H1 (cell line): ENCODE data around the gene MS4A18. TPM values are rescaled to one million over a fixed set of nuclear protein-coding genes. Genes with fewer than 3 reads are reported as not detected.

Experiments
- CTCF ChIA-PET: fragments of 300-600 bp; sonication (Branson Sonifier 250); formaldehyde crosslinking; loops from one replicate; lab custom pipeline; 2021; ENCODE audit not compliant: partially characterized antibody; lab: Charles Lee
- POLR2A ChIA-PET: fragments of 300-600 bp; sonication (Branson Sonifier 250); formaldehyde crosslinking; loops from one replicate; lab custom pipeline; 2021; ENCODE audit warnings: inconsistent platforms; ENCODE audit not compliant: partially characterized antibody; lab: Charles Lee
- DNase-seq, 2 experiments: peaks; one replicate each; pipeline versions ENCODE4 v3.0.0 to v3.0.0-alpha.2; 2010 to 2022; ENCODE audit warnings: low spot score in 2 of 2, low read depth in 1 of 2, mixed read lengths in 1 of 2
- FAIRE-seq: peaks from 2 replicates; lab custom pipeline; 2011; peaks lifted over from hg19 to GRCh38; lab: Jason Lieb, UNC
- H2AFZ ChIP-seq: 2 replicates; pipeline ENCODE4 v1.8.1; 2012; ENCODE audit warnings: low read length, inconsistent platforms
- H2AK5ac ChIP-seq: 2 replicates; pipeline ENCODE4 v1.6.1; 2013; ENCODE audit warnings: low read depth, low read length
- H2BK120ac ChIP-seq: replicated peaks from 2 replicates; pipeline ENCODE3; 2013; ENCODE audit warnings: low read depth, low read length, inconsistent platforms
- H2BK12ac ChIP-seq: 2 replicates; pipeline ENCODE4 v1.6.1; 2013; ENCODE audit warnings: low read depth, low read length
- H2BK15ac ChIP-seq: 2 replicates; pipeline ENCODE4 v1.6.1; 2013; ENCODE audit warnings: low read length
- H2BK20ac ChIP-seq: 2 replicates; pipeline ENCODE4 v1.6.1; 2013; ENCODE audit warnings: low read length
- H2BK5ac ChIP-seq: 2 replicates; pipeline ENCODE4 v1.6.1; 2013; ENCODE audit warnings: low read depth, low read length
- H3K14ac ChIP-seq: 2 replicates; pipeline ENCODE4 v1.6.1; 2013; ENCODE audit warnings: inconsistent platforms; ENCODE audit not compliant: insufficient read length
- H3K18ac ChIP-seq: 2 replicates; pipeline ENCODE4 v1.6.1; 2013; ENCODE audit warnings: low read length; ENCODE audit errors: extremely low read depth
- H3K23ac ChIP-seq: 2 replicates; pipeline ENCODE4 v1.6.1; 2013; ENCODE audit warnings: inconsistent platforms; ENCODE audit not compliant: insufficient read length
- H3K23me2 ChIP-seq: 2 replicates; pipeline ENCODE4 v1.6.1; 2013; ENCODE audit warnings: low read depth, low read length
- H3K27ac ChIP-seq: 2 replicates; pipeline ENCODE4 v1.6.1; 2011; ENCODE audit warnings: low read depth, low read length, inconsistent platforms
- H3K27me3 ChIP-seq, 4 experiments: replicated peaks in 1 of 4; 1 replicate in 1 of 4; 2 replicates in 3 of 4; pipeline versions ENCODE4 v1.6.1 to v1.8.1; 2011 to 2013; ENCODE audit warnings: low read length in 3 of 4, mild to moderate bottlenecking in 3 of 4, inconsistent platforms in 2 of 4, mixed read lengths in 2 of 4, moderate library complexity in 1 of 4; ENCODE audit not compliant: control insufficient read depth in 3 of 4, insufficient read depth in 3 of 4; ENCODE audit errors: extremely low read depth in 1 of 4
- H3K36me3 ChIP-seq, 4 experiments: 2 replicates each; pipeline versions ENCODE4 v1.6.1 to v1.8.1; 2011 to 2013; ENCODE audit warnings: mild to moderate bottlenecking in 4 of 4, low read length in 3 of 4, moderate library complexity in 2 of 4, control low read depth in 1 of 4, inconsistent platforms in 1 of 4; ENCODE audit not compliant: insufficient read depth in 4 of 4, control insufficient read depth in 2 of 4
- H3K4ac ChIP-seq: replicated peaks from 2 replicates; pipeline ENCODE3; 2013; ENCODE audit warnings: low read length, low read depth, mixed read lengths, inconsistent platforms; ENCODE audit not compliant: insufficient read length
- H3K4me1 ChIP-seq, 4 experiments: replicated peaks in 1 of 4; 1 replicate in 1 of 4; 2 replicates in 3 of 4; pipeline versions ENCODE4 v1.6.1 to v1.8.1; 2011 to 2013; ENCODE audit warnings: low read length in 3 of 4, inconsistent platforms in 2 of 4, mixed read lengths in 1 of 4; ENCODE audit not compliant: insufficient read depth in 4 of 4, control insufficient read depth in 3 of 4
- H3K4me2 ChIP-seq, 2 experiments: 2 replicates each; pipeline versions ENCODE4 v1.6.1 to v1.8.1; 2011 to 2013; ENCODE audit warnings: low read depth in 2 of 2, low read length in 2 of 2, control low read depth in 1 of 2, inconsistent platforms in 1 of 2, mild to moderate bottlenecking in 1 of 2; ENCODE audit not compliant: insufficient read depth in 1 of 2
- H3K4me3 ChIP-seq, 4 experiments: fragments of 200-600, 300-600 bp in 1 of 4; sonication (generic), shearing (Covaris generic), sonication (Bioruptor Twin) in 1 of 4; 2 replicates each; pipeline versions ENCODE4 v1.5.1 to v1.8.1; 2011 to 2016; ENCODE audit warnings: low read length in 4 of 4, low read depth in 3 of 4, control low read depth in 2 of 4, inconsistent platforms in 2 of 4, mild to moderate bottlenecking in 2 of 4, mixed read lengths in 1 of 4, moderate library complexity in 1 of 4; ENCODE audit not compliant: insufficient read depth in 2 of 4; ENCODE audit errors: extremely low read depth in 1 of 4
- H3K56ac ChIP-seq: replicated peaks from 2 replicates; pipeline ENCODE3; 2013; ENCODE audit warnings: low read depth, mild to moderate bottlenecking, mixed read lengths, low read length, inconsistent platforms; ENCODE audit not compliant: insufficient read length
- H3K79me1 ChIP-seq: 2 replicates; pipeline ENCODE4 v1.6.1; 2013; ENCODE audit warnings: low read depth, low read length, control low read depth
- H3K79me2 ChIP-seq, 2 experiments: 2 replicates each; pipeline versions ENCODE4 v1.6.1 to v1.8.1; 2012 to 2013; ENCODE audit warnings: low read length in 2 of 2, mild to moderate bottlenecking in 2 of 2, inconsistent platforms in 1 of 2; ENCODE audit not compliant: insufficient read depth in 2 of 2, control insufficient read depth in 1 of 2
- H3K9ac ChIP-seq, 4 experiments: replicated peaks in 1 of 4; 1 replicate in 1 of 4; 2 replicates in 3 of 4; pipeline versions ENCODE4 v1.6.1 to v1.8.1; 2011 to 2013; ENCODE audit warnings: low read depth in 3 of 4, low read length in 3 of 4, control low read depth in 2 of 4, mild to moderate bottlenecking in 2 of 4, moderate library complexity in 2 of 4, inconsistent platforms in 1 of 4; ENCODE audit errors: extremely low read depth in 1 of 4
- H3K9me3 ChIP-seq, 2 experiments: 2 replicates each; pipeline versions ENCODE4 v1.6.1 to v1.8.1; 2012 to 2013; ENCODE audit warnings: mild to moderate bottlenecking in 2 of 2, moderate library complexity in 2 of 2, control low read depth in 1 of 2, inconsistent platforms in 1 of 2, low read depth in 1 of 2, low read length in 1 of 2, mixed read lengths in 1 of 2; ENCODE audit not compliant: insufficient read depth in 2 of 2
- H4K20me1 ChIP-seq, 2 experiments: replicated peaks in 1 of 2; 2 replicates each; pipeline versions ENCODE3 to v1.8.1; 2011 to 2013; ENCODE audit warnings: inconsistent platforms in 2 of 2, low read length in 2 of 2, mild to moderate bottlenecking in 1 of 2; ENCODE audit not compliant: insufficient read depth in 2 of 2, control insufficient read depth in 1 of 2
- H4K5ac ChIP-seq: 2 replicates; pipeline ENCODE4 v1.6.1; 2013; ENCODE audit warnings: low read length, low read depth, mixed read lengths, inconsistent platforms; ENCODE audit not compliant: insufficient read length
- H4K8ac ChIP-seq: 2 replicates; pipeline ENCODE4 v1.8.0; 2013; ENCODE audit warnings: mild to moderate bottlenecking, moderate library complexity, low read length, inconsistent platforms; ENCODE audit not compliant: insufficient read depth; ENCODE audit errors: extremely low read depth
- H4K91ac ChIP-seq: replicated peaks from 2 replicates; pipeline ENCODE3; 2013; ENCODE audit warnings: low read length, mixed read lengths, inconsistent platforms; ENCODE audit not compliant: insufficient read length
- ASH2L ChIP-seq: fragments of 200-600, 300-600 bp; sonication (generic); IDR thresholded peaks from one replicate; pipeline ENCODE4 v1.7.1; 2017; ENCODE audit warnings: low read length
- CREB1 ChIP-seq: IDR thresholded peaks from 2 replicates; pipeline ENCODE4 v1.6.1; 2012; ENCODE audit warnings: inconsistent platforms
- CTBP2 ChIP-seq: IDR thresholded peaks from 2 replicates; pipeline ENCODE4 v1.7.0; 2011; ENCODE audit warnings: borderline replicate concordance, mild to moderate bottlenecking, moderate library complexity, mixed read lengths, low read length; ENCODE audit not compliant: insufficient read depth, insufficient read length
- SIRT6 ChIP-seq: IDR thresholded peaks from one replicate; pipeline ENCODE4 v1.7.1; 2012; ENCODE audit warnings: low read length, inconsistent platforms
- SIX5 ChIP-seq: IDR thresholded peaks from 2 replicates; pipeline ENCODE4 v1.6.1; 2011; ENCODE audit warnings: mild to moderate bottlenecking, low read depth, low read length
- SP1 ChIP-seq: IDR thresholded peaks from 2 replicates; pipeline ENCODE4 v1.6.1; 2011; ENCODE audit warnings: low read depth, low read length
- WGBS, 2 experiments: shearing (Covaris generic) in 1 of 2; methylation state at CpG; one replicate each; pipeline versions ENCODE4 v1.1.6 to v1.1.7; 2013 to 2015; ENCODE audit warnings: low lambda C conversion rate in 2 of 2, mixed read lengths in 2 of 2, inconsistent platforms in 1 of 2, low coverage in 1 of 2, missing lambda C conversion rate in 1 of 2; ENCODE audit not compliant: insufficient replicate concordance in 2 of 2, insufficient coverage in 1 of 2, insufficient read length in 1 of 2; ENCODE audit errors: extremely low coverage in 1 of 2, missing lambda C conversion rate in 1 of 2; 5-methylcytosine and 5-hydroxymethylcytosine counted together
- polyA plus RNA-seq, 7 experiments: library from polyadenylated mRNA; depleted of rRNA in 3 of 7; stranded (reverse) in 5 of 7; unstranded in 2 of 7; fragments of >200 nt in 5 of 7; fragments of 200-250 nt in 2 of 7; gene quantifications; 1 replicate in 5 of 7; 2 replicates in 1 of 7; 4 replicates in 1 of 7; pipeline versions ENCODE4 v1.2.1 to v1.2.3, GENCODE V29; 2011 to 2013; ENCODE audit warnings: missing spikeins in 2 of 7, mixed read lengths in 2 of 7
- total RNA-seq: library from RNA; stranded (reverse); fragmentation: NEBNext Ultra II Directional; extraction: Animal tissue kit (Norgen Biotek cat#: 25700); gene quantifications from 2 replicates; pipeline ENCODE4 v1.2.1, GENCODE V29; 2021

The MS4A18 gene
- total and polyA plus RNA-seq, 2 of the 8 experiments (the other 6 are each of a cell fraction or from before 2014, with no cell fraction given) = not detected

DNA sequence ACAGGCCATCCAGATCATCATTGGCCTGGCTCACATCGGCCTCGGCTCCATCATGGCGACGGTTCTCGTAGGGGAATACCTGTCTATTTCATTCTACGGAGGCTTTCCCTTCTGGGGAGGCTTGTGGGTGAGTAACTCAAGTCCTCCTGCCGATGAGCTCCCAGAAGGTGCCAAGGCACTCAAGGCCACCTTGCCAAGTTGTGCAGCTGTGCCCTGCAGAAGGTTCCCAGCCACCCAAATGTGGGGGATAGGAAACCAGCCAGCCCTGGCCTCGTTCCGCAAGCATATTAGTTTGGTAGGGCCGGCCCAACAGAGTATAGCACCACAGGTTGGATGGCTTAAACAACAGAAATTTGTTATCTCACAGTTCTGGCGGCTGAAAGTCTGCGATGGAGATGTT is 21.1 kb upstream of the MS4A18 start:
- H3K9me3 ChIP-seq = no peaks in the 10 kb centered on the region
- H3K27ac ChIP-seq = no peak overlapping the region
- H4K91ac ChIP-seq = no peak overlapping the region
- H2BK120ac ChIP-seq = no peak overlapping the region
- DNase-seq = no peak
- no peak overlapping the region for H3K56ac ChIP-seq
- H3K4me3 ChIP-seq = no peak overlapping the region
- H2BK20ac ChIP-seq = no peak overlapping the region
- no peaks in the 10 kb centered on the region for H3K36me3 ChIP-seq
- no peaks in the 10 kb centered on the region for H4K20me1 ChIP-seq
- H3K14ac ChIP-seq = no peak overlapping the region
- no peak overlapping the region for H3K18ac ChIP-seq
- no peaks in the 10 kb centered on the region for H3K79me2 ChIP-seq
- H3K79me1 ChIP-seq = no peaks in the 10 kb centered on the region
- H3K27me3 ChIP-seq = no peaks in the 10 kb centered on the region
- no peak overlapping the region for H2AK5ac ChIP-seq
- no peak overlapping the region for H3K4ac ChIP-seq
- CTCF ChIA-PET = interaction anchor here (0.9 to 8.6 kb wide), 8 partner anchors 8 to 185 kb away, joined by 3 to 90 read pairs (median 6); no protein-coding TSS in a partner anchor
- peaks cover 0 to 2% (median 0%) of the 10 kb centered on the region in 4 experiments; a peak in 3 of 7 replicates for H3K4me1 ChIP-seq
- peaks cover 2% of the 10 kb centered on the region; the same call in 1 of the 2 replicates for H3K23me2 ChIP-seq
- no peak overlapping the region for H2BK5ac ChIP-seq
- H4K8ac ChIP-seq = no peak overlapping the region
- H3K4me2 ChIP-seq = no peak overlapping the region
- no peak overlapping the region for H4K5ac ChIP-seq
- no peak overlapping the region for H3K23ac ChIP-seq
- POLR2A ChIA-PET = no interaction called here
- H3K9ac ChIP-seq = no peak overlapping the region
- no peak for FAIRE-seq
- H2BK15ac ChIP-seq = no peak overlapping the region
- 94% methylated on average over 12 of the region's 12 CpGs; no CpG with 5 or more reads in 1 of the 2 experiments for WGBS, 2 experiments
- no peak overlapping the region; the same call in 1 of the 2 replicates for H2AFZ ChIP-seq
- H2BK12ac ChIP-seq = no peak overlapping the region
- no peak for TF ChIP-seq CTBP2
- TF ChIP-seq SIX5 = no peak
- TF ChIP-seq ASH2L = no peak
- TF ChIP-seq SP1 = no peak
- no peak for TF ChIP-seq SIRT6
- TF ChIP-seq CREB1 = no peak
